Fibroblast of lung (primary cell): Measurements from ENCODE around the gene RFX2.

Experiments
- CTCF ChIP-seq, 2 donors: IDR thresholded peaks in 1 of 2; conservative IDR thresholded peaks in 1 of 2; 1 replicate in 1 of 2; 2 replicates in 1 of 2; pipeline ENCODE4 v1.5.1; 2011 to 2012; ENCODE audit warnings: low read length in 2 of 2, control low read depth in 1 of 2, inconsistent platforms in 1 of 2, low read depth in 1 of 2, mild to moderate bottlenecking in 1 of 2
- EZH2 ChIP-seq: IDR thresholded peaks from 2 replicates; pipeline ENCODE4 v1.5.1; 2012; ENCODE audit warnings: low read length, control low read depth, mild to moderate bottlenecking; ENCODE audit errors: missing control alignments

DNA sequence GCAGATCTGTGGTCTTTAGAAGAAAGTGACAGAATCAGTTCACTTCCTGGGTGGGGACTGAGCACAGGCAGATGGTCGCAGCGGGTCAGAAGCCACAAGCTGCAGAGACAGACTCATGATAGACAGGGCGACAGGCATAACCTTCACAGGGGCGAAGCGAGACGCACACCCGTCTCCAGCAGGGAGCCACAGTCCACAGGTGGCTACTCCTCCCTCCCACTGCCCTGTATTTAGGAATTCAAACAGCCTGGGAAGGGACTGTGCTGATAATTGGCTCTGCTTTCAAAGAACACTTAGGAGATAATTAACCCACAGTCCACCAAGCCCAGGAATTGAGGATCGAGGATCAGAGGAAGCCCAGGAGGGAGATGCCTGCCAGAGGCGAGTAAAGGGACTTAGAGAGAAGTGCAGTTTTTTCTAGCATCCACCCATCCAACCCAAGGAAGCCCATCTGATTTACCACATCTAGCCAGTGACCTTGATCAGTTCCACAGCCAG, 23.2 kb downstream of the RFX2 start:
- TF ChIP-seq CTCF (conservative IDR thresholded peaks at IDR 0.05 in 1 of 2, IDR thresholded peaks at IDR 0.05 in 1 of 2; ENCODE audit: low read depth in 1 of 2, low read length in 2 of 2): no peak
- no peak for TF ChIP-seq EZH2
